Ishikawa (cell line): Measurements from ENCODE around the gene APBB2.

Experiments used
- CEBPB ChIP-seq: IDR thresholded peaks from 2 replicates; pipeline ENCODE4 v1.6.1; 2012
- CREB1 ChIP-seq: IDR thresholded peaks from 2 replicates; pipeline ENCODE4 v1.6.1; 2012; ENCODE audit warnings: low read depth
- EGR1 ChIP-seq: IDR thresholded peaks from 2 replicates; pipeline ENCODE4 v1.6.1; 2012
- EP300 ChIP-seq: IDR thresholded peaks from 2 replicates; pipeline ENCODE4 v1.6.1; 2012; ENCODE audit warnings: borderline replicate concordance
- FOXM1 ChIP-seq: IDR thresholded peaks from 2 replicates; pipeline ENCODE4 v1.6.1; 2012; ENCODE audit warnings: low read depth, borderline replicate concordance
- NFIC ChIP-seq: IDR thresholded peaks from 2 replicates; pipeline ENCODE4 v1.6.1; 2012
- RAD21 ChIP-seq: IDR thresholded peaks from 2 replicates; pipeline ENCODE4 v1.6.1; 2012; ENCODE audit warnings: low read depth
- TAF1 ChIP-seq: IDR thresholded peaks from 2 replicates; pipeline ENCODE4 v1.6.1; 2012; ENCODE audit warnings: low read depth, mild to moderate bottlenecking
- TCF12 ChIP-seq: IDR thresholded peaks from 2 replicates; pipeline ENCODE4 v1.6.1; 2012; ENCODE audit warnings: low read depth
- TEAD4 ChIP-seq: IDR thresholded peaks from 2 replicates; pipeline ENCODE4 v1.6.1; 2012
- USF1 ChIP-seq: IDR thresholded peaks from 2 replicates; pipeline ENCODE4 v1.6.1; 2012
- YY1 ChIP-seq: IDR thresholded peaks from 2 replicates; pipeline ENCODE4 v1.6.1; 2012; ENCODE audit warnings: low read depth
- ZBTB7A ChIP-seq: IDR thresholded peaks from 2 replicates; pipeline ENCODE4 v1.6.1; 2012; ENCODE audit warnings: low read depth
- TF ChIP-seq, protein P1 (sequence below): IDR thresholded peaks from 2 replicates; pipeline ENCODE4 v1.6.1; 2012; ENCODE audit warnings: low read depth, mild to moderate bottlenecking
- TF ChIP-seq, protein P2 (sequence below): IDR thresholded peaks from 2 replicates; pipeline ENCODE4 v1.6.1; 2012

APBB2 gene

DNA sequence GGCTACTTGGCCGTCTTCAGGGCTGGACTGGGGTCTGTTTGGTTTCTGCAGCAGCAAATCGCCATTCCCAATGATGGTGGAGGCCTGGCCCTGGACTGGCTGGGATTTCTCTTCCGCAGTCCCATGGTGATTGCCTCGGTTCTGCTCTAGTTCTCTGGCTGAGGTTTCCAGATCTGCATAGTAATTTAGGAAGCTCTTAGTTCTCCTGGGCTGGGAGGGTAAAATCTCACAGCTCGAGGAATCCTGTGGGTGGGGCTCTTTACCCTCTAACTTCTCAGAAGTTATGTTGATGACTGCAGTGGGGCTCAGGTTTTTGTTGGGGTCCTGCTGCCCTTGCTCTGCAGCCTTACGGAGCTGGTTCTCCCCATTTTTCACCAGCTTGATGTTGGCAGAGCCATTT is 200.6 kb downstream of the APBB2 start:
- TF ChIP-seq EP300 (no peak), USF1 (no peak), NFIC (no peak), FOXM1 (no peak), RAD21 (no peak), CEBPB (no peak), CREB1 (no peak), TAF1 (no peak)
- TF ChIP-seq, protein P1, sequence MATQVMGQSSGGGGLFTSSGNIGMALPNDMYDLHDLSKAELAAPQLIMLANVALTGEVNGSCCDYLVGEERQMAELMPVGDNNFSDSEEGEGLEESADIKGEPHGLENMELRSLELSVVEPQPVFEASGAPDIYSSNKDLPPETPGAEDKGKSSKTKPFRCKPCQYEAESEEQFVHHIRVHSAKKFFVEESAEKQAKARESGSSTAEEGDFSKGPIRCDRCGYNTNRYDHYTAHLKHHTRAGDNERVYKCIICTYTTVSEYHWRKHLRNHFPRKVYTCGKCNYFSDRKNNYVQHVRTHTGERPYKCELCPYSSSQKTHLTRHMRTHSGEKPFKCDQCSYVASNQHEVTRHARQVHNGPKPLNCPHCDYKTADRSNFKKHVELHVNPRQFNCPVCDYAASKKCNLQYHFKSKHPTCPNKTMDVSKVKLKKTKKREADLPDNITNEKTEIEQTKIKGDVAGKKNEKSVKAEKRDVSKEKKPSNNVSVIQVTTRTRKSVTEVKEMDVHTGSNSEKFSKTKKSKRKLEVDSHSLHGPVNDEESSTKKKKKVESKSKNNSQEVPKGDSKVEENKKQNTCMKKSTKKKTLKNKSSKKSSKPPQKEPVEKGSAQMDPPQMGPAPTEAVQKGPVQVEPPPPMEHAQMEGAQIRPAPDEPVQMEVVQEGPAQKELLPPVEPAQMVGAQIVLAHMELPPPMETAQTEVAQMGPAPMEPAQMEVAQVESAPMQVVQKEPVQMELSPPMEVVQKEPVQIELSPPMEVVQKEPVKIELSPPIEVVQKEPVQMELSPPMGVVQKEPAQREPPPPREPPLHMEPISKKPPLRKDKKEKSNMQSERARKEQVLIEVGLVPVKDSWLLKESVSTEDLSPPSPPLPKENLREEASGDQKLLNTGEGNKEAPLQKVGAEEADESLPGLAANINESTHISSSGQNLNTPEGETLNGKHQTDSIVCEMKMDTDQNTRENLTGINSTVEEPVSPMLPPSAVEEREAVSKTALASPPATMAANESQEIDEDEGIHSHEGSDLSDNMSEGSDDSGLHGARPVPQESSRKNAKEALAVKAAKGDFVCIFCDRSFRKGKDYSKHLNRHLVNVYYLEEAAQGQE, result no peak

DNA sequence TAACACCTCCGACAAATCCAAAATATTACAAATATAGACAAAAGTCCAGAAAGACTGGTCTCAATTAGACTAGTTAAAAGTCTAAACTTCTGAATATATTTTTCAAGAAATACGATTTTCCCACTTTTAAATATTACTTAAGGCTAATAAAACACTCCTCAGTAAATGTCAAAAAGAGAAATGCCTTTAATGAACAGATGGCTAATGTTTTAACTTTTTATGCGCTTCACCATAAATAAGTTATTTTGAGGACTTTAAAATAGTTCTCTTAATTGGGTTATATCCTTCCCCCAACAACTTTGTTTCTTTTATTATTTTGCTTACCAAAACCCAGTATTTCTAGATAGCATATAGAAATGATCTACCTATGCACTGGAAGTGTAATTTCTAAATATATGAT is 201.4 kb downstream of the APBB2 start:
- TF ChIP-seq CREB1 (no peak), ZBTB7A (no peak), YY1 (no peak), RAD21 (no peak), FOXM1 (no peak), NFIC (no peak), TEAD4 (no peak), CEBPB (no peak), EP300 (no peak), EGR1 (no peak), TAF1 (no peak)
- TF ChIP-seq, protein P1, result no peak
- TF ChIP-seq, protein P2, sequence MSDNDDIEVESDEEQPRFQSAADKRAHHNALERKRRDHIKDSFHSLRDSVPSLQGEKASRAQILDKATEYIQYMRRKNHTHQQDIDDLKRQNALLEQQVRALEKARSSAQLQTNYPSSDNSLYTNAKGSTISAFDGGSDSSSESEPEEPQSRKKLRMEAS, result no peak

- TF ChIP-seq EGR1 (no peak), TCF12 (no peak), TAF1 (no peak), TEAD4 (no peak), YY1 (no peak), FOXM1 (no peak), USF1 (no peak), EP300 (no peak), NFIC (no peak), CEBPB (no peak), RAD21 (no peak)
- TF ChIP-seq, protein P2, result no peak
- TF ChIP-seq, protein P1, result no peak
These were observed 202.0 kb downstream of the APBB2 start for GRCh38 chr4:41012293-41012692.

DNA sequence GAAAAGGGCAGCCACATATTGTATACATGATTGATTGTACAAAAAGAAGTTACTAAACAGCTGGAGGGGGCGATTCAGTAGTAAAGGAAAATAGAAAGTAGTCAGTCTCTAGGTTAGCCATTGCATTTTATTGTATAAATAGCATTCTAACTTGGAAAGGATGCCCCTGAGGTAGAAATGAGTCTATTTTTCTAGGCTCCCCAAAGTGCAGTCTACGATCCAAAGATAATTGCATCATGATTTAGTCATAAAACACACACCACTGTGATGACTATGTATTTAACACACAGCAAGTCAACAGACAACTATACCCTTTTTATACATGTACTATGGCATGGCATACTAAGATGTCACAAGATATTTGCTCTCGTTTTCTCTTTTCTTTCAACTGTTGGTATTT is 204.9 kb downstream of the APBB2 start:
- TF ChIP-seq USF1 (no peak), EGR1 (no peak), TEAD4 (no peak), ZBTB7A (no peak), YY1 (no peak), CREB1 (no peak), RAD21 (no peak), TCF12 (no peak), CEBPB (no peak), TAF1 (no peak), NFIC (no peak), EP300 (no peak), FOXM1 (no peak)
- TF ChIP-seq, protein P2, result no peak
- TF ChIP-seq, protein P1, result no peak
